Thymus (tissue), 14 donors: ENCODE data around the gene CEP95. TPM values are rescaled to one million over a fixed set of nuclear protein-coding genes. Genes with fewer than 3 reads are reported as not detected.
"Not testable (repeated sequence)": the region's sequence is repeated elsewhere in the genome, so short reads cannot be mapped to it uniquely, and the experiment has no call there.

Source experiments
- DNase-seq, 9 donors: peaks; one replicate each; pipeline ENCODE4 v3.0.0-alpha.2; 2013; ENCODE audit warnings: low spot score in 9 of 9, low read depth in 6 of 9, missing footprints in 1 of 9
- H3K27ac ChIP-seq, 2 donors: one replicate each; pipeline ENCODE4 v1.5.1; 2013; ENCODE audit warnings: control low read depth in 1 of 2, low read depth in 1 of 2, low read length in 1 of 2, mild to moderate bottlenecking in 1 of 2, moderate library complexity in 1 of 2
- H3K27me3 ChIP-seq, 2 donors: one replicate each; pipeline ENCODE4 v1.5.1; 2013; ENCODE audit warnings: low read length in 1 of 2; ENCODE audit not compliant: control insufficient read depth in 2 of 2, insufficient read depth in 1 of 2
- H3K36me3 ChIP-seq, 2 donors: one replicate each; pipeline ENCODE4 v1.5.1; 2013; ENCODE audit warnings: low read length in 1 of 2, mild to moderate bottlenecking in 1 of 2, moderate library complexity in 1 of 2; ENCODE audit not compliant: control insufficient read depth in 2 of 2, insufficient read depth in 2 of 2
- H3K4me1 ChIP-seq, 2 donors: one replicate each; pipeline ENCODE4 v1.5.1; 2013; ENCODE audit warnings: low read length in 2 of 2; ENCODE audit not compliant: control insufficient read depth in 2 of 2, insufficient read depth in 2 of 2
- H3K4me3 ChIP-seq, 2 donors: one replicate each; pipeline ENCODE4 v1.5.1; 2013; ENCODE audit warnings: low read length in 2 of 2, control low read depth in 1 of 2, mild to moderate bottlenecking in 1 of 2
- H3K9me3 ChIP-seq, 2 donors: one replicate each; pipeline ENCODE4 v1.5.1; 2013; ENCODE audit warnings: low read length in 1 of 2, mild to moderate bottlenecking in 1 of 2; ENCODE audit not compliant: control insufficient read depth in 2 of 2, insufficient read depth in 1 of 2
- WGBS: extraction: QIAGEN DNeasy Blood & Tissue Kit; methylation state at CpG from one replicate; pipeline ENCODE4 v1.1.7; 2013; 5-methylcytosine and 5-hydroxymethylcytosine counted together
- long read RNA-seq, 10 donors: transcript quantifications; one replicate each; lab custom pipeline, GENCODE V29; 2026
- polyA plus RNA-seq: library from polyadenylated mRNA; stranded (reverse); fragments of 200-250 nt; gene quantifications from one replicate; pipeline ENCODE4 v1.2.3, GENCODE V29; 2013
- total RNA-seq: library from RNA; stranded (reverse); fragments of 120-200 nt; gene quantifications from one replicate; pipeline ENCODE4 v1.2.4, GENCODE V29; 2013
- donor health status: healthy.

Gene CEP95, protein sequence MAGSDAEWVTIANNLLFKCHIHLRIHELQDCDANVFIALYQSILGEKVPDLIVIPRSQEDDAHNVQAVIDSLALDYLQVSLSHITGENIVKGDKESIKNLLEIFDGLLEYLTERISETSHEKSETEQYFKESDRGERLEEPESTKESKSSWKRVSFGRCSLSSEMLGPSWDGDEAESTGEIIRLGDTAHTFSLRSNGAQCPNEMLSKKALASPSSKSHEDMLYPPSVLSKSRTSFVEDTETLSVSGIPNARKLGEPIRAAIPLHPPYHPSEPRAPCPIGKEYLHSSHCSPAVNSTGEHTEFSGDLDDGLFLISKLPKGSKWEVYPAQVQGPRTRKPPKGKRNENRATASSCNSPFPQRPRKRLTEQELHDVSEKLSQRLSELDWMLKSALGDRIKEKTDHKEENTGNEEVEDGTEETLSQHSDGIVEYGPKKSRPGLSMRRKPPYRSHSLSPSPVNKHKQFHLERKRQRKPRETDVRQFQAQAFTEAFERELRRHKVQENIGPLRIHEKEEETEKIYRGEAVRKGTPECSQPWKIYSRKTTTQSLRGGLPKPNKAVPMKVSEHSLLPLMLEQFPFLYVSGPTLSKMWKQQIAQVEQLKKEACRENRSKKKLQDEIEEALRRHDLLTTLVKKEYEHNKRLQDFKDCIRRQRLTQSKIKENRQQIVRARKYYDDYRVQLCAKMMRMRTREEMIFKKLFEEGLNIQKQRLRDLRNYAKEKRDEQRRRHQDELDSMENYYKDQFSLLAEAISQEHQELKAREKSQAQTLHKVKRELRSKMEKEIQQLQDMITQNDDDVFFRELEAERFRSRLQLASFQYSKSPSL
- total RNA-seq = 43.4 TPM
- polyA plus RNA-seq = 126 TPM
- long read RNA-seq, donor 1 = 0 reads
- long read RNA-seq, donor 2 = 0 reads
- long read RNA-seq, donor 3, partial matches to known transcripts = 0 of 2 reads
- long read RNA-seq, donor 3, other reads (novel, unspliced or antisense) = 0 of 2 reads
- long read RNA-seq, donor 4 = 0 reads
- long read RNA-seq, donor 5, partial matches to known transcripts = 0 of 5 reads
- long read RNA-seq, donor 5, other reads (novel, unspliced or antisense) = 0 of 5 reads
- long read RNA-seq, donor 6, partial matches to known transcripts = 0 of 6 reads
- long read RNA-seq, donor 6, other reads (novel, unspliced or antisense) = 0 of 6 reads
- long read RNA-seq, donor 7, partial matches to known transcripts = 53 of 53 reads
- long read RNA-seq, donor 7, other reads (novel, unspliced or antisense) = 0 of 53 reads
- long read RNA-seq, donor 8, partial matches to known transcripts = 0 of 2 reads
- long read RNA-seq, donor 8, other reads (novel, unspliced or antisense) = 0 of 2 reads
- long read RNA-seq, donor 9, partial matches to known transcripts = 0 of 1 reads
- long read RNA-seq, donor 9, other reads (novel, unspliced or antisense) = 0 of 1 reads
- long read RNA-seq, donor 10, partial matches to known transcripts = 0 of 2 reads
- long read RNA-seq, donor 10, other reads (novel, unspliced or antisense) = 0 of 2 reads

DNA sequence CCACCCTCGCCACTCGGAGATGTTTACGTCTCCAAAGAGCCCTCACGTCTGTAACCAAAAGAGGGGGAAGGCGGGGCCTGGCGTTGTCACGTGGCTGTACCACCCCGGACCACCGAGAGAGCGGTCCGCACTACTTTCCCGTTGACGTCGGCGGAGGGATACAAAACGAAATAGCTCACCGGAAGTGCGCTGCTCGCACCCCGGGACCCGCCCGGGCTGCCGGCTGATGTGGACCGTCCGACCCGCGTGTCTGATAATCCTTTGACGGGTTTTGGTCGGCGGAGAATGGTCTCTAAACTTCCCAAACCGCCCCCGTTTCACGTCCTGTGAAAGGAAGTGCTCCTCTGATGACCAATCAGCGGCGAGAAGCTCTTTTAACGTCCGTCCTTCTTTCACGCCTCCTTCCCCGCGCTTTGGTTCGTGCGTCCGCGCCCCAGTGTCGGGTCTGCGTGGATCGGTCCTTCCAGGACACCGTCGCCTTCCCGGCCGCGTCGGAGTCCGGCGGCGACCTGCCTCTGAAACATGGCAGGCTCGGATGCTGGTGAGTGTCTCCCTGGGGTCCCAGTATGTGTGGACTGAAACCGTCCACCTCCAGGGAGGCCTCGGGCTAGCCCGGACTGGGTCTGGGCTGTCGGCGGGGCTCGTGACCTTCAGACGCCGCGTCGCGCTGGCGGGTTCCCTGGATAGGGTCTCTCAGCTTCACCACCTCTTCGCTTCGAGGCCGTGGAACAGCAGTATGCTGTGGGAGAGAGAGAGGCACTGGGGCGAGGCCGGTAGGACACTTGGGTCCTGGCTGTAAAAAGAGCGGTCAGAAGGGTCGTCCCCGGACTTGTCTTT lies at the start of gene CEP95:
TSS of gene CEP95 (plus strand) at position 402 of the 837 bp plus-strand sequence. CDS start at position 523, 121 bp downstream.
- under 1% methylated on average over 77 of the region's 77 CpGs for WGBS
- peak; percentile 41 to 98 (median 94) for DNase-seq
- Histone ChIP-seq H3K4me1 (peaks cover 10 to 16% of the 10 kb centered on the region in 2 donors), H3K4me3 (peak within 1 kb of the TSS; percentile 87 to 96), H3K27me3 (no peaks in the 10 kb centered on the region), H3K36me3 (peaks cover 29 to 64% of the 10 kb centered on the region in 2 donors), H3K9me3 (no peaks in the 10 kb centered on the region), H3K27ac (peak within 1 kb of the TSS; percentile 97 to 99)

DNA sequence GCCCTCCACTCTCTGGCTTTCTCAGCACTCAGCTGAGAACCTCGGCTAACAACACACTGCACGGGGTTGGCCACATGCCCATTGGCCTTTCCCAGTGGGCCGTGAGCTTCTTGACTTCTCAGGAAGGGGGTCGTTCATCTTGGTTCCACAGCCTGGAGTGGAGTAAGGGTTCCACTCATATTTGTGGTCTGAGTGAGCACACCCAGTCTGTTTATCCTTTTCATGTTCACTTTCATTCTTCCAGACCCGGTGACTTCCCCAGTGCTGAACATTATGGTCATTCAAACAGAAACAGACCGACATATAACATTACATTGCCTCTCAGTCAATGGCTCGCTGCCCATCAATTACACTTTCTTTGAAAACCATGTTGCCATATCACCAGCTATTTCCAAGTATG lies 49.6 kb upstream of the CEP95 start:
- Histone ChIP-seq H3K9me3 (peaks cover 0 to 4% of the 10 kb centered on the region in 2 donors), H3K4me1 (peaks cover 8 to 25% of the 10 kb centered on the region in 2 donors), H3K4me3 (no peak overlapping the region), H3K27me3 (no peaks in the 10 kb centered on the region), H3K27ac (peak overlapping the region in 1 of 2 donors; percentile 90), H3K36me3 (no peaks in the 10 kb centered on the region)
- peak in 1 of 9 donors; percentile 7 for DNase-seq
- 92% methylated on average over 7 of the region's 7 CpGs for WGBS

DNA sequence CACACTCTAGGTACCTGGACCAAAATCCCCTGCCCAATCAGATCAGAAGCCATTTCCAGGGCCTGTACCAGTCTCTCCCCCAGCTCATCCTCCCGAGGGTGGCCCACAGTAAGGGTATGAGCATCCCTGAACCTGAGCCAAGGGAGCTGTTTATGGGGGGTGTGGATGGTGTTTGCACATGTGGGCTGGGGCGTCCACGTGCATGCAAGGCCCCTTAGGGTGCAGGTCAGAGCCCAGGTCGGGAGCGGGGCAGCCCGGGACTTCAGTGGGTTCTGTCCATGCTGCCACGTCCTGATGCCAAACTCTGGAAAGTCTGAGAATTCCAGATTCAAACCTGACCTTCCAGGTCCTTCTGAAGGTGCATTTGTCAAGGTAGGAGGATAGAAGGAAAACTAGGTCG lies 48.0 kb upstream of the CEP95 start:
- WGBS = 97% methylated on average over 8 of the region's 8 CpGs
- Histone ChIP-seq H3K27ac (no peak overlapping the region), H3K4me3 (no peak overlapping the region), H3K9me3 (peaks cover 0 to 4% of the 10 kb centered on the region in 2 donors), H3K4me1 (peaks cover 8 to 21% of the 10 kb centered on the region in 2 donors), H3K27me3 (no peaks in the 10 kb centered on the region), H3K36me3 (no peaks in the 10 kb centered on the region)
- no peak for DNase-seq

DNA sequence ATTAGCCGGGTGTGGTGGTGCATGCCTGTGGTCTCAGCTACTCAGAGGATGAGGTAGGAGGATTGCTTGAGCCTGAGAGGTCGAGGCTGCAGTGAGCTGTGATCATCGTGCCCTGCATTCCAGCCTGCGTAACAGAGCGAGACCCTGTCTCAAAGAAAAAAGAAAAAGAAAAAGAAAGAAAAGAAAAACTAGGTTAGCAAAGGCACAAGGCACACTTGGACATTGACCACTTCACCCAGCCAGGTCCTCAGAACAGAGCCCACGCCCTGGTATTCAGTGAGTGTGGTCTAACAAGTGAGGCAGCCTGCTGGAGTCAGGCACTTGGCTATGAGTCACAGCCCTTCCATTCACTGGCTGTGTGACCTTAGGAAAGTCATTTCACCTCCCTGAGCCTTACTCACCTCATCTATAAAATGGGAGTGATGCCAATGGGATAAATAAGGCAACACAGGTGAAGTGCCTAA lies 47.5 kb upstream of the CEP95 start:
- DNase-seq = no peak
- Histone ChIP-seq H3K4me3 (no peak overlapping the region), H3K4me1 (peaks cover 8 to 20% of the 10 kb centered on the region in 2 donors), H3K27ac (no peak overlapping the region), H3K9me3 (peaks cover 0 to 4% of the 10 kb centered on the region in 2 donors), H3K36me3 (no peaks in the 10 kb centered on the region), H3K27me3 (no peaks in the 10 kb centered on the region)
- 98% methylated on average over 6 of the region's 6 CpGs for WGBS

DNA sequence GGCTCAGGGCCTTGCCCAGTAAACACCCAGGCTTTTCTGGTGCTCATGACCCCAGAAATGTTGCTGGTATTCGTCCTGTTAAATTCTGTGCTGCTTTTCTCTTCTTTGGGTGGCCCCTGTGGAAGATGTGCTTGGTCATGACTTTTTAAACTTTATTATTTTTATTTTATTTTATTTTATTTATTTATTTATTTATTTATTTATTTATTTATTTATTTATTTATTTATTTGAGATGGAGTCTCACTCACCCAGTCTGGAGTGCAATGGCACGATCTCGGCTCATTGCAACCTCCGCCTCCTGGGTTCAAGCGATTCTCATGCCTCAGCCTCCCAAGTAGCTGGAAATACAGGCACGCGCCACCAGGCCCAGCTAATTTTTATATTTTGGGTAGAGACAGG lies 47.0 kb upstream of the CEP95 start:
- DNase-seq, H3K4me3 ChIP-seq, H3K27ac ChIP-seq, H3K9me3 ChIP-seq, H3K27me3 ChIP-seq, H3K36me3 ChIP-seq: not testable (repeated sequence)
- peaks cover 8 to 20% of the 10 kb centered on the region in 2 donors for H3K4me1 ChIP-seq
- 98% methylated on average over 7 of the region's 7 CpGs for WGBS

DNA sequence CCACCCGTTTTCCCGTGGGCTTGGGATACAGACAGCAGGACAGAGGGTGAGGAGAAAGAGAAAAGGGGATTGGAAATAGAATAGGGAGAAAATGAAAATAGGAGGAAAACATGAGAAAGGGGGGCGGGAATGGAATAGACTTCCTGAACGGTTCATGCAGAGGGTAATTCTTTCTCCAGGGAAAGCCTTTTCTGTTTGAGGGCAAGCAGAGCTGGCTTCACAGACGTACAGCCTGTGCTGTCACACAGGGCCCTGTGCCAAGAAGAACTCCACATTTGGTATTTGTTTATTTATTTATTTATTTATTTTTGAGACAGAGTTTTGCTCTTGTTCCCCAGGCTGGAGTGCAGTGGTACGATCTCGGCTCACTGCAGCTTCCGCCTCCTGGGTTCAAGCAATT lies 45.8 kb upstream of the CEP95 start:
- Histone ChIP-seq H3K4me3 (no peak overlapping the region), H3K36me3 (no peaks in the 10 kb centered on the region), H3K9me3 (peaks cover 0 to 4% of the 10 kb centered on the region in 2 donors), H3K4me1 (peaks cover 8 to 19% of the 10 kb centered on the region in 2 donors), H3K27ac (no peak overlapping the region), H3K27me3 (no peaks in the 10 kb centered on the region)
- WGBS = 97% methylated on average over 8 of the region's 8 CpGs
- DNase-seq = no peak

DNA sequence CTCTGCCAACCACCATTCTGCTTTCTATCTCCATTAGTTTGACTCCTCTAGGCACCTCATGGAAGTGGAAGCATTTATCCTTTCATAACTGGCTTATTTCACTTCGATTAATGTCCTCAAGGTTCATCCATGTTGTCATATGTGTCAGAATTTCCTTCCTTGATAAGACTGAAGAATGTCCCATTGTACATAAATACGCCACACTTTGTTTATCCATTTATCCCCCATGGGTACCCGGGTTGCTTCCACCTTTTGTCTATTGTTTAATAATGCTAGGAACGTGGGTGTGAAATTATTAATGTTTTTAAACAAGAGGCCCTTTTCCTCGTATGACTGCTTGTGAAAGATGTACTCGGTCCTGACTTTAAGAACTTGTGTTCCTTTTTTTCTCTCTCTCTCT lies 45.0 kb upstream of the CEP95 start:
- no peak for DNase-seq
- H3K4me3 ChIP-seq = no peak overlapping the region
- H3K4me1 ChIP-seq = peaks cover 8 to 11% of the 10 kb centered on the region in 2 donors
- H3K36me3 ChIP-seq = no peaks in the 10 kb centered on the region
- no peaks in the 10 kb centered on the region for H3K27me3 ChIP-seq
- H3K9me3 ChIP-seq = peaks cover 0 to under 1% of the 10 kb centered on the region in 2 donors
- WGBS = 93% methylated on average over 6 of the region's 6 CpGs
- no peak overlapping the region for H3K27ac ChIP-seq
